H1 (cell line): Measurements from ENCODE around the gene SLC35E1. TPM values are rescaled to one million over a fixed set of nuclear protein-coding genes. Genes with fewer than 3 reads are reported as not detected.

Experiments used
- CTCF ChIA-PET: fragments of 300-600 bp; sonication (Branson Sonifier 250); formaldehyde crosslinking; loops from one replicate; lab custom pipeline; 2021; ENCODE audit not compliant: partially characterized antibody; lab: Charles Lee
- POLR2A ChIA-PET: fragments of 300-600 bp; sonication (Branson Sonifier 250); formaldehyde crosslinking; loops from one replicate; lab custom pipeline; 2021; ENCODE audit warnings: inconsistent platforms; ENCODE audit not compliant: partially characterized antibody; lab: Charles Lee
- DNase-seq, 2 experiments: peaks; one replicate each; pipeline versions ENCODE4 v3.0.0 to v3.0.0-alpha.2; 2010 to 2022; ENCODE audit warnings: low spot score in 2 of 2, low read depth in 1 of 2, mixed read lengths in 1 of 2
- FAIRE-seq: peaks from 2 replicates; lab custom pipeline; 2011; peaks lifted over from hg19 to GRCh38; lab: Jason Lieb, UNC
- H2AFZ ChIP-seq: 2 replicates; pipeline ENCODE4 v1.8.1; 2012; ENCODE audit warnings: low read length, inconsistent platforms
- H2AK5ac ChIP-seq: 2 replicates; pipeline ENCODE4 v1.6.1; 2013; ENCODE audit warnings: low read depth, low read length
- H2BK120ac ChIP-seq: replicated peaks from 2 replicates; pipeline ENCODE3; 2013; ENCODE audit warnings: low read depth, low read length, inconsistent platforms
- H2BK12ac ChIP-seq: 2 replicates; pipeline ENCODE4 v1.6.1; 2013; ENCODE audit warnings: low read depth, low read length
- H2BK15ac ChIP-seq: 2 replicates; pipeline ENCODE4 v1.6.1; 2013; ENCODE audit warnings: low read length
- H2BK20ac ChIP-seq: 2 replicates; pipeline ENCODE4 v1.6.1; 2013; ENCODE audit warnings: low read length
- H2BK5ac ChIP-seq: 2 replicates; pipeline ENCODE4 v1.6.1; 2013; ENCODE audit warnings: low read depth, low read length
- H3K14ac ChIP-seq: 2 replicates; pipeline ENCODE4 v1.6.1; 2013; ENCODE audit warnings: inconsistent platforms; ENCODE audit not compliant: insufficient read length
- H3K18ac ChIP-seq: 2 replicates; pipeline ENCODE4 v1.6.1; 2013; ENCODE audit warnings: low read length; ENCODE audit errors: extremely low read depth
- H3K23ac ChIP-seq: 2 replicates; pipeline ENCODE4 v1.6.1; 2013; ENCODE audit warnings: inconsistent platforms; ENCODE audit not compliant: insufficient read length
- H3K23me2 ChIP-seq: 2 replicates; pipeline ENCODE4 v1.6.1; 2013; ENCODE audit warnings: low read depth, low read length
- H3K27ac ChIP-seq: 2 replicates; pipeline ENCODE4 v1.6.1; 2011; ENCODE audit warnings: low read depth, low read length, inconsistent platforms
- H3K27me3 ChIP-seq, 4 experiments: replicated peaks in 1 of 4; 1 replicate in 1 of 4; 2 replicates in 3 of 4; pipeline versions ENCODE4 v1.6.1 to v1.8.1; 2011 to 2013; ENCODE audit warnings: low read length in 3 of 4, mild to moderate bottlenecking in 3 of 4, inconsistent platforms in 2 of 4, mixed read lengths in 2 of 4, moderate library complexity in 1 of 4; ENCODE audit not compliant: control insufficient read depth in 3 of 4, insufficient read depth in 3 of 4; ENCODE audit errors: extremely low read depth in 1 of 4
- H3K36me3 ChIP-seq, 4 experiments: 2 replicates each; pipeline versions ENCODE4 v1.6.1 to v1.8.1; 2011 to 2013; ENCODE audit warnings: mild to moderate bottlenecking in 4 of 4, low read length in 3 of 4, moderate library complexity in 2 of 4, control low read depth in 1 of 4, inconsistent platforms in 1 of 4; ENCODE audit not compliant: insufficient read depth in 4 of 4, control insufficient read depth in 2 of 4
- H3K4ac ChIP-seq: replicated peaks from 2 replicates; pipeline ENCODE3; 2013; ENCODE audit warnings: low read length, low read depth, mixed read lengths, inconsistent platforms; ENCODE audit not compliant: insufficient read length
- H3K4me1 ChIP-seq, 4 experiments: replicated peaks in 1 of 4; 1 replicate in 1 of 4; 2 replicates in 3 of 4; pipeline versions ENCODE4 v1.6.1 to v1.8.1; 2011 to 2013; ENCODE audit warnings: low read length in 3 of 4, inconsistent platforms in 2 of 4, mixed read lengths in 1 of 4; ENCODE audit not compliant: insufficient read depth in 4 of 4, control insufficient read depth in 3 of 4
- H3K4me2 ChIP-seq, 2 experiments: 2 replicates each; pipeline versions ENCODE4 v1.6.1 to v1.8.1; 2011 to 2013; ENCODE audit warnings: low read depth in 2 of 2, low read length in 2 of 2, control low read depth in 1 of 2, inconsistent platforms in 1 of 2, mild to moderate bottlenecking in 1 of 2; ENCODE audit not compliant: insufficient read depth in 1 of 2
- H3K4me3 ChIP-seq, 4 experiments: fragments of 200-600, 300-600 bp in 1 of 4; sonication (generic), shearing (Covaris generic), sonication (Bioruptor Twin) in 1 of 4; 2 replicates each; pipeline versions ENCODE4 v1.5.1 to v1.8.1; 2011 to 2016; ENCODE audit warnings: low read length in 4 of 4, low read depth in 3 of 4, control low read depth in 2 of 4, inconsistent platforms in 2 of 4, mild to moderate bottlenecking in 2 of 4, mixed read lengths in 1 of 4, moderate library complexity in 1 of 4; ENCODE audit not compliant: insufficient read depth in 2 of 4; ENCODE audit errors: extremely low read depth in 1 of 4
- H3K56ac ChIP-seq: replicated peaks from 2 replicates; pipeline ENCODE3; 2013; ENCODE audit warnings: low read depth, mild to moderate bottlenecking, mixed read lengths, low read length, inconsistent platforms; ENCODE audit not compliant: insufficient read length
- H3K79me1 ChIP-seq: 2 replicates; pipeline ENCODE4 v1.6.1; 2013; ENCODE audit warnings: low read depth, low read length, control low read depth
- H3K79me2 ChIP-seq, 2 experiments: 2 replicates each; pipeline versions ENCODE4 v1.6.1 to v1.8.1; 2012 to 2013; ENCODE audit warnings: low read length in 2 of 2, mild to moderate bottlenecking in 2 of 2, inconsistent platforms in 1 of 2; ENCODE audit not compliant: insufficient read depth in 2 of 2, control insufficient read depth in 1 of 2
- H3K9ac ChIP-seq, 4 experiments: replicated peaks in 1 of 4; 1 replicate in 1 of 4; 2 replicates in 3 of 4; pipeline versions ENCODE4 v1.6.1 to v1.8.1; 2011 to 2013; ENCODE audit warnings: low read depth in 3 of 4, low read length in 3 of 4, control low read depth in 2 of 4, mild to moderate bottlenecking in 2 of 4, moderate library complexity in 2 of 4, inconsistent platforms in 1 of 4; ENCODE audit errors: extremely low read depth in 1 of 4
- H3K9me3 ChIP-seq, 2 experiments: 2 replicates each; pipeline versions ENCODE4 v1.6.1 to v1.8.1; 2012 to 2013; ENCODE audit warnings: mild to moderate bottlenecking in 2 of 2, moderate library complexity in 2 of 2, control low read depth in 1 of 2, inconsistent platforms in 1 of 2, low read depth in 1 of 2, low read length in 1 of 2, mixed read lengths in 1 of 2; ENCODE audit not compliant: insufficient read depth in 2 of 2
- H4K20me1 ChIP-seq, 2 experiments: replicated peaks in 1 of 2; 2 replicates each; pipeline versions ENCODE3 to v1.8.1; 2011 to 2013; ENCODE audit warnings: inconsistent platforms in 2 of 2, low read length in 2 of 2, mild to moderate bottlenecking in 1 of 2; ENCODE audit not compliant: insufficient read depth in 2 of 2, control insufficient read depth in 1 of 2
- H4K5ac ChIP-seq: 2 replicates; pipeline ENCODE4 v1.6.1; 2013; ENCODE audit warnings: low read length, low read depth, mixed read lengths, inconsistent platforms; ENCODE audit not compliant: insufficient read length
- H4K8ac ChIP-seq: 2 replicates; pipeline ENCODE4 v1.8.0; 2013; ENCODE audit warnings: mild to moderate bottlenecking, moderate library complexity, low read length, inconsistent platforms; ENCODE audit not compliant: insufficient read depth; ENCODE audit errors: extremely low read depth
- H4K91ac ChIP-seq: replicated peaks from 2 replicates; pipeline ENCODE3; 2013; ENCODE audit warnings: low read length, mixed read lengths, inconsistent platforms; ENCODE audit not compliant: insufficient read length
- BACH1 ChIP-seq: IDR thresholded peaks from 2 replicates; pipeline ENCODE4 v1.6.1; 2012; ENCODE audit warnings: low read length, improper control_type of control experiment
- JUND ChIP-seq: IDR thresholded peaks from 2 replicates; pipeline ENCODE4 v1.6.1; 2011; ENCODE audit warnings: mild to moderate bottlenecking, improper control_type of control experiment, low read length
- WGBS, 2 experiments: shearing (Covaris generic) in 1 of 2; methylation state at CpG; one replicate each; pipeline versions ENCODE4 v1.1.6 to v1.1.7; 2013 to 2015; ENCODE audit warnings: low lambda C conversion rate in 2 of 2, mixed read lengths in 2 of 2, inconsistent platforms in 1 of 2, low coverage in 1 of 2, missing lambda C conversion rate in 1 of 2; ENCODE audit not compliant: insufficient replicate concordance in 2 of 2, insufficient coverage in 1 of 2, insufficient read length in 1 of 2; ENCODE audit errors: extremely low coverage in 1 of 2, missing lambda C conversion rate in 1 of 2; 5-methylcytosine and 5-hydroxymethylcytosine counted together
- polyA plus RNA-seq, 7 experiments: library from polyadenylated mRNA; depleted of rRNA in 3 of 7; stranded (reverse) in 5 of 7; unstranded in 2 of 7; fragments of >200 nt in 5 of 7; fragments of 200-250 nt in 2 of 7; gene quantifications; 1 replicate in 5 of 7; 2 replicates in 1 of 7; 4 replicates in 1 of 7; pipeline versions ENCODE4 v1.2.1 to v1.2.3, GENCODE V29; 2011 to 2013; ENCODE audit warnings: missing spikeins in 2 of 7, mixed read lengths in 2 of 7
- total RNA-seq: library from RNA; stranded (reverse); fragmentation: NEBNext Ultra II Directional; extraction: Animal tissue kit (Norgen Biotek cat#: 25700); gene quantifications from 2 replicates; pipeline ENCODE4 v1.2.1, GENCODE V29; 2021

Gene SLC35E1
- total and polyA plus RNA-seq, 2 of the 8 experiments (the other 6 are each of a cell fraction or from before 2014, with no cell fraction given), result 26.0 to 31.9 TPM

GRCh38 chr19:16621165-16621800, 49.1 kb upstream of the SLC35E1 start:
- Histone ChIP-seq H3K18ac (no peak overlapping the region), H3K4me2 (no peak overlapping the region), H3K9me3 (no peaks in the 10 kb centered on the region), H3K79me2 (peaks cover 39 to 100% of the 10 kb centered on the region in 2 experiments), H2BK12ac (no peak overlapping the region), H3K4ac (no peak overlapping the region), H4K8ac (no peak overlapping the region), H2BK15ac (no peak overlapping the region), H3K56ac (no peak overlapping the region), H2BK5ac (no peak overlapping the region), H3K4me1 (peaks cover 0 to 10% (median 2%) of the 10 kb centered on the region in 4 experiments; a peak in 4 of 7 replicates), H4K91ac (no peak overlapping the region), H2AFZ (no peak overlapping the region), H3K4me3 (no peak overlapping the region), H4K20me1 (peaks cover 37 to 71% of the 10 kb centered on the region in 2 experiments), H3K27me3 (no peaks in the 10 kb centered on the region), H3K23ac (no peak overlapping the region), H3K27ac (no peak overlapping the region), H4K5ac (no peak overlapping the region), H3K14ac (no peak overlapping the region), H3K9ac (no peak overlapping the region), H2BK20ac (no peak overlapping the region), H3K36me3 (peaks cover 0 to 5% (median 0%) of the 10 kb centered on the region in 4 experiments; a peak in 5 of 8 replicates), H2AK5ac (no peak overlapping the region), H2BK120ac (no peak overlapping the region), H3K79me1 (peaks cover 68% of the 10 kb centered on the region), H3K23me2 (no peaks in the 10 kb centered on the region)
- ChIA-PET CTCF (interaction anchor here (0.7 to 1.0 kb wide), 2 partner anchors 9 to 105 kb away, joined by 3 read pairs; no protein-coding TSS in a partner anchor), POLR2A (interaction anchor here (0.9 to 1.3 kb wide), 3 partner anchors 9 to 37 kb away, joined by 3 to 5 read pairs (median 3); no protein-coding TSS in a partner anchor)
- WGBS, 2 experiments, result 88% methylated on average over 7 of the region's 7 CpGs; no CpG with 5 or more reads in 1 of the 2 experiments
- FAIRE-seq, result no peak
- DNase-seq, result no peak
- TF ChIP-seq BACH1 (no peak), JUND (no peak)
